ENCODE measurements around the gene TRIM9.

Gene TRIM9

GRCh38 chr14:50932592-50933495 lies 162.1 kb downstream of the TRIM9 start:
- no peak for DNase-seq

- DNase-seq = no peak
These were observed 162.7 kb downstream of the TRIM9 start for GRCh38 chr14:50932156-50932555.

- no peak for DNase-seq
These were observed 163.3 kb downstream of the TRIM9 start for GRCh38 chr14:50931559-50931958.

GRCh38 chr14:50929506-50929905 lies 165.4 kb downstream of the TRIM9 start:
- no peak for DNase-seq

GRCh38 chr14:50928002-50928635 lies 166.8 kb downstream of the TRIM9 start:
- DNase-seq = no peak

- DNase-seq = no peak
These were observed 168.0 kb downstream of the TRIM9 start for GRCh38 chr14:50926851-50927386.
